ENCODE results near the gene SMIM11.

DNA sequence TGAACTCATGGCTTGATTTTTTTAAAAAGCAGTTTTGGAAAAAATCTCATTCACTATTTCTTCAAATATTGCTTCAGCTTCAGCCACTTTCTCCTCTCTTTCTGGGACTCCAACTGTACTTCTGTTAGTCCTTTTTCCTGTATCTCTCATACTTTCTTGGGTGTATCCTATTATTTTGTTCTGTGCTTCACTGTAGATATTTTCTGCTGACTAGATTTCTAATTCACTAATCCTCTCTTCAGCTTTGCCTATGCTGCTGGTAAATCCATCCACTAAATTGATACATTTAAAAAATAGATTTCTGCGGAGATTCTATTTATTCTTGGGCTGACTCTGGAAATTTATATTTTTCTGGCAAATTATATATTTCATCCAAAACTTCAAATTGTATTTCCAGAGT lies 16.4 kb upstream of the SMIM11 start:
- TF ChIP-seq, protein P1, sequence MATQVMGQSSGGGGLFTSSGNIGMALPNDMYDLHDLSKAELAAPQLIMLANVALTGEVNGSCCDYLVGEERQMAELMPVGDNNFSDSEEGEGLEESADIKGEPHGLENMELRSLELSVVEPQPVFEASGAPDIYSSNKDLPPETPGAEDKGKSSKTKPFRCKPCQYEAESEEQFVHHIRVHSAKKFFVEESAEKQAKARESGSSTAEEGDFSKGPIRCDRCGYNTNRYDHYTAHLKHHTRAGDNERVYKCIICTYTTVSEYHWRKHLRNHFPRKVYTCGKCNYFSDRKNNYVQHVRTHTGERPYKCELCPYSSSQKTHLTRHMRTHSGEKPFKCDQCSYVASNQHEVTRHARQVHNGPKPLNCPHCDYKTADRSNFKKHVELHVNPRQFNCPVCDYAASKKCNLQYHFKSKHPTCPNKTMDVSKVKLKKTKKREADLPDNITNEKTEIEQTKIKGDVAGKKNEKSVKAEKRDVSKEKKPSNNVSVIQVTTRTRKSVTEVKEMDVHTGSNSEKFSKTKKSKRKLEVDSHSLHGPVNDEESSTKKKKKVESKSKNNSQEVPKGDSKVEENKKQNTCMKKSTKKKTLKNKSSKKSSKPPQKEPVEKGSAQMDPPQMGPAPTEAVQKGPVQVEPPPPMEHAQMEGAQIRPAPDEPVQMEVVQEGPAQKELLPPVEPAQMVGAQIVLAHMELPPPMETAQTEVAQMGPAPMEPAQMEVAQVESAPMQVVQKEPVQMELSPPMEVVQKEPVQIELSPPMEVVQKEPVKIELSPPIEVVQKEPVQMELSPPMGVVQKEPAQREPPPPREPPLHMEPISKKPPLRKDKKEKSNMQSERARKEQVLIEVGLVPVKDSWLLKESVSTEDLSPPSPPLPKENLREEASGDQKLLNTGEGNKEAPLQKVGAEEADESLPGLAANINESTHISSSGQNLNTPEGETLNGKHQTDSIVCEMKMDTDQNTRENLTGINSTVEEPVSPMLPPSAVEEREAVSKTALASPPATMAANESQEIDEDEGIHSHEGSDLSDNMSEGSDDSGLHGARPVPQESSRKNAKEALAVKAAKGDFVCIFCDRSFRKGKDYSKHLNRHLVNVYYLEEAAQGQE (IDR thresholded peaks at IDR 0.05; ENCODE audit: low read depth): no peak
- TF ChIP-seq YY1 (IDR thresholded peaks at IDR 0.05; ENCODE audit: low read depth): no peak
- no peak for TF ChIP-seq EP300 (IDR thresholded peaks at IDR 0.05; ENCODE audit: borderline replicate concordance)
- TF ChIP-seq RAD21 (IDR thresholded peaks at IDR 0.05; ENCODE audit: low read depth): no peak
- no peak for TF ChIP-seq EGR1 (IDR thresholded peaks at IDR 0.05)
- no peak for TF ChIP-seq CREB1 (IDR thresholded peaks at IDR 0.05; ENCODE audit: low read depth)
- no peak for TF ChIP-seq ZBTB7A (IDR thresholded peaks at IDR 0.05; ENCODE audit: low read depth)
- TF ChIP-seq, protein P2, sequence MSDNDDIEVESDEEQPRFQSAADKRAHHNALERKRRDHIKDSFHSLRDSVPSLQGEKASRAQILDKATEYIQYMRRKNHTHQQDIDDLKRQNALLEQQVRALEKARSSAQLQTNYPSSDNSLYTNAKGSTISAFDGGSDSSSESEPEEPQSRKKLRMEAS (IDR thresholded peaks at IDR 0.05): no peak
- TF ChIP-seq FOXM1 (IDR thresholded peaks at IDR 0.05; ENCODE audit: borderline replicate concordance, low read depth): no peak
- TF ChIP-seq TAF1 (IDR thresholded peaks at IDR 0.05; ENCODE audit: low read depth): no peak
- no peak for TF ChIP-seq CEBPB (IDR thresholded peaks at IDR 0.05)
- no peak for TF ChIP-seq TCF12 (IDR thresholded peaks at IDR 0.05; ENCODE audit: low read depth)
- no peak for TF ChIP-seq NFIC (IDR thresholded peaks at IDR 0.05)
